K562 (cell line): Measurements from ENCODE around the gene MEGF11. TPM values are rescaled to one million over a fixed set of nuclear protein-coding genes. Genes with fewer than 3 reads are reported as not detected.

ENCODE experiments used
- ATAC-seq: fragments of 200-7000 bp; cut with Tn5 transposase; 3 replicates; pipeline ENCODE4 v1.9.1; 2020; ENCODE audit warnings: moderate library complexity
- BruUV-seq: library from RNA; stranded (reverse); fragments of 400-500 nt; replicated peaks from 2 replicates; lab custom pipeline; 2021; lab: Mats Ljungman, UMichigan
- CTCF ChIA-PET: fragments of 300-600 bp; formaldehyde crosslinking; extraction: SDS; loops from one replicate; lab custom pipeline; 2021; ENCODE audit warnings: low intra/inter-chr PET ratio; lab: Yijun Ruan, JAX
- POLR2A ChIA-PET: fragments of 300-600, 350-650 bp; sonication (Branson Sonifier 250); formaldehyde crosslinking; extraction: SDS; loops from one replicate; lab custom pipeline; 2021; ENCODE audit warnings: antibody characterized with exemption, inconsistent platforms; lab: Yijun Ruan, JAX
- DNase-seq, 4 experiments: peaks; one replicate each; pipeline versions ENCODE4 v3.0.0 to v3.0.0-alpha.2; 2011 to 2018; ENCODE audit warnings: low spot score in 3 of 4, mixed read lengths in 3 of 4; ENCODE audit errors: extremely low read depth in 1 of 4
- FAIRE-seq: peaks from 2 replicates; lab custom pipeline; 2011; peaks lifted over from hg19 to GRCh38; lab: Jason Lieb, UNC
- H2AFZ ChIP-seq: 2 replicates; pipeline ENCODE4 v1.6.0; 2011; ENCODE audit warnings: low read depth, low read length, control low read depth, inconsistent platforms
- H3K27ac ChIP-seq: fragments of 200-600 bp; 3 replicates; pipeline ENCODE4 v1.8.0; 2011; ENCODE audit warnings: low read depth, mild to moderate bottlenecking, control low read depth, inconsistent platforms, low read length, moderate library complexity, mixed read lengths; ENCODE audit errors: extremely low read depth
- H3K27me3 ChIP-seq, 2 experiments: fragments of 300-600 bp in 1 of 2; 2 replicates in 1 of 2; 3 replicates in 1 of 2; pipeline versions ENCODE4 v1.6.0 to v1.8.0; 2011; ENCODE audit warnings: inconsistent platforms in 2 of 2, low read length in 2 of 2, mild to moderate bottlenecking in 1 of 2, mixed read lengths in 1 of 2, moderate library complexity in 1 of 2; ENCODE audit not compliant: control insufficient read depth in 2 of 2, insufficient read depth in 2 of 2
- H3K36me3 ChIP-seq: fragments of 300-600 bp; 3 replicates; pipeline ENCODE4 v1.8.0; 2011; ENCODE audit warnings: mild to moderate bottlenecking, low read length, inconsistent platforms; ENCODE audit not compliant: control insufficient read depth, insufficient read depth
- H3K4me1 ChIP-seq, 2 experiments: fragments of 200-600 bp in 1 of 2; replicated peaks in 1 of 2; 2 replicates in 1 of 2; 3 replicates in 1 of 2; pipeline versions ENCODE4 v1.5.1 to v1.8.0; 2011; ENCODE audit warnings: inconsistent platforms in 2 of 2, low read length in 2 of 2, mild to moderate bottlenecking in 1 of 2, mixed read lengths in 1 of 2, moderate library complexity in 1 of 2; ENCODE audit not compliant: control insufficient read depth in 2 of 2, insufficient read depth in 2 of 2
- H3K4me2 ChIP-seq: 2 replicates; pipeline ENCODE4 v1.6.1; 2011; ENCODE audit warnings: low read length, control low read depth, inconsistent platforms, mixed read lengths; ENCODE audit not compliant: insufficient read depth
- H3K4me3 ChIP-seq: fragments of 200-600 bp; sonication (generic), shearing (Covaris generic); 2 replicates; pipeline ENCODE4 v1.5.1; 2016; ENCODE audit warnings: control low read depth, inconsistent platforms
- H3K79me2 ChIP-seq: fragments of 200-600 bp; 3 replicates; pipeline ENCODE4 v1.8.0; 2011; ENCODE audit warnings: low read length, inconsistent platforms; ENCODE audit not compliant: control insufficient read depth, insufficient read depth
- H3K9ac ChIP-seq, 2 experiments: 2 replicates each; pipeline versions ENCODE4 v1.6.0 to v1.6.1; 2011; ENCODE audit warnings: low read depth in 2 of 2, low read length in 2 of 2, control low read depth in 1 of 2, inconsistent platforms in 1 of 2, mild to moderate bottlenecking in 1 of 2, mixed read lengths in 1 of 2; ENCODE audit not compliant: insufficient read depth in 1 of 2
- H3K9me1 ChIP-seq: one replicate; pipeline ENCODE4 v1.6.0; 2011; ENCODE audit warnings: inconsistent platforms, mild to moderate bottlenecking, low read length, moderate library complexity; ENCODE audit not compliant: control insufficient read depth, insufficient read depth
- H3K9me3 ChIP-seq: replicated peaks from 2 replicates; pipeline ENCODE4 v1.5.1; 2011; ENCODE audit warnings: low read depth, low read length, inconsistent platforms; ENCODE audit not compliant: control insufficient read depth, insufficient read depth
- H4K20me1 ChIP-seq: replicated peaks from 2 replicates; pipeline ENCODE4 v1.6.1; 2011; ENCODE audit warnings: low read length, inconsistent platforms, mixed read lengths; ENCODE audit not compliant: control insufficient read depth, insufficient read depth
- BRCA1 ChIP-seq, 2 experiments: fragments of 450-650 bp in 1 of 2; sonication (generic) in 1 of 2; formaldehyde crosslinking in 1 of 2; IDR thresholded peaks; 2 replicates each; pipeline versions ENCODE4 v1.5.0 to v1.6.1; 2017 to 2020; ENCODE audit warnings: mild to moderate bottlenecking in 1 of 2, missing genetic modification reagents in 1 of 2
- MEIS2 ChIP-seq: fragments of 450-650 bp; IDR thresholded peaks from 2 replicates; pipeline ENCODE4 v1.6.1; 2014; ENCODE audit warnings: mild to moderate bottlenecking; ENCODE audit not compliant: partially characterized antibody
- TRIM24 ChIP-seq, 2 experiments: fragments of 450-650 bp; IDR thresholded peaks; 2 replicates each; pipeline ENCODE4 v1.6.1; 2016
- ZNF76 ChIP-seq: fragments of 250-450 bp; sonication (Bioruptor Pico); IDR thresholded peaks from 2 replicates; pipeline ENCODE4 v1.4.0; 2020; ENCODE audit warnings: mild to moderate bottlenecking, moderate library complexity, borderline replicate concordance
- WGBS: fragments of 100-300 bp; shearing (Covaris generic); methylation state at CpG from one replicate; pipeline ENCODE4 v1.1.6; 2016; ENCODE audit warnings: low coverage, mixed read lengths; ENCODE audit not compliant: insufficient coverage; ENCODE audit errors: missing lambda C conversion rate; 5-methylcytosine and 5-hydroxymethylcytosine counted together
- in situ Hi-C: fragments of 300-500 bp; cut with MboI; formaldehyde crosslinking; loops from 4 replicates; pipeline ENCODE4 v1.15.0; 2018; ENCODE audit warnings: inconsistent platforms, mixed read lengths
- intact Hi-C: fragments of 100-400 bp; cut with micrococcal nuclease; formaldehyde crosslinking; loops from 2 replicates; pipeline ENCODE4 v1.14.2; 2022
- polyA plus RNA-seq, 8 experiments: library from polyadenylated mRNA; depleted of rRNA in 4 of 8; stranded (reverse) in 5 of 8; unstranded in 3 of 8; fragments of >200 nt; fragmentation: Nextera tagmentation in 2 of 8; fragmentation: Illumina TruSeq in 1 of 8; extraction: Ambion mirVana in 2 of 8; extraction: Trizol in 1 of 8; gene quantifications; 2 replicates each; pipeline versions ENCODE4 v1.2.1 to v1.2.3, GENCODE V29; 2011 to 2014; ENCODE audit warnings: inconsistent platforms in 1 of 8, missing spikeins in 1 of 8
- total RNA-seq, 7 experiments: library from RNA; depleted of rRNA in 6 of 7; stranded (reverse); fragments of >200 nt in 6 of 7; fragmentation: Illumina TruSeq in 2 of 7; extraction: Trizol in 2 of 7; gene quantifications; 2 replicates each; pipeline versions ENCODE4 v1.2.1 to v1.2.3, GENCODE V29; 2011 to 2021; ENCODE audit warnings: low replicate concordance in 1 of 7
- TF ChIP-seq, protein P1 (sequence below): sonication (generic); formaldehyde crosslinking; IDR thresholded peaks from 2 replicates; pipeline ENCODE4 v1.8.1; 2022; ENCODE audit warnings: missing genetic modification reagents

MEGF11 gene
- total and polyA plus RNA-seq, 9 of the 15 experiments (the other 6 are each of a cell fraction or from before 2014, with no cell fraction given): 0.06 to 0.23 (median 0.20) TPM; not detected in 6

GRCh38 chr15:65993236-65993635, 260.3 kb downstream of the MEGF11 start:
- CTCF ChIA-PET: no interaction called here
- no peak for ATAC-seq

More at GRCh38 chr15:65993236-65993635, 260.3 kb downstream of the MEGF11 start:
- 0% methylated on average over 5 of the region's 5 CpGs for WGBS
- FAIRE-seq (no peak), DNase-seq (no peak)
- BruUV-seq: no TSS peak
- no peak overlapping the region for H2AFZ ChIP-seq
- no peaks in the 10 kb centered on the region for H3K79me2 ChIP-seq
- in situ Hi-C loops: no loop called here
- no peak overlapping the region for H3K4me2 ChIP-seq
- H3K4me3 ChIP-seq: no peak overlapping the region
- H3K4me1 ChIP-seq: no peaks in the 10 kb centered on the region
- TF ChIP-seq, protein P1, sequence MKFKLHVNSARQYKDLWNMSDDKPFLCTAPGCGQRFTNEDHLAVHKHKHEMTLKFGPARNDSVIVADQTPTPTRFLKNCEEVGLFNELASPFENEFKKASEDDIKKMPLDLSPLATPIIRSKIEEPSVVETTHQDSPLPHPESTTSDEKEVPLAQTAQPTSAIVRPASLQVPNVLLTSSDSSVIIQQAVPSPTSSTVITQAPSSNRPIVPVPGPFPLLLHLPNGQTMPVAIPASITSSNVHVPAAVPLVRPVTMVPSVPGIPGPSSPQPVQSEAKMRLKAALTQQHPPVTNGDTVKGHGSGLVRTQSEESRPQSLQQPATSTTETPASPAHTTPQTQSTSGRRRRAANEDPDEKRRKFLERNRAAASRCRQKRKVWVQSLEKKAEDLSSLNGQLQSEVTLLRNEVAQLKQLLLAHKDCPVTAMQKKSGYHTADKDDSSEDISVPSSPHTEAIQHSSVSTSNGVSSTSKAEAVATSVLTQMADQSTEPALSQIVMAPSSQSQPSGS (CRISPR knock-in tag): no peak
- TF ChIP-seq ZNF76 (CRISPR knock-in tag) (no peak), BRCA1 (IDR thresholded peaks at IDR 0.05) (no peak), BRCA1 (CRISPR knock-in tag; IDR thresholded peaks at IDR 0.05) (no peak), MEIS2 (peak; percentile 25), TRIM24 (IDR thresholded peaks at IDR 0.05) (no peak)
- TF ChIP-seq, all 486 proteins: peak for 1
- POLR2A ChIA-PET: no interaction called here
- Histone ChIP-seq H3K36me3 (no peaks in the 10 kb centered on the region), H3K27ac (no peak overlapping the region), H3K27me3 (peaks cover 13 to 75% of the 10 kb centered on the region in 2 experiments; a peak in 4 of 5 replicates), H4K20me1 (peaks cover 8% of the 10 kb centered on the region; the same call in 1 of the 2 replicates), H3K9me3 (no peaks in the 10 kb centered on the region), H3K9me1 (no peaks in the 10 kb centered on the region), H3K9ac (no peak overlapping the region)
- intact Hi-C loops: no loop called here
